Bronchial epithelial cell (primary cell): ENCODE measurements around the gene RBM26. TPM values are rescaled to one million over a fixed set of nuclear protein-coding genes. Genes with fewer than 3 reads are reported as not detected.

Experiments
- DNase-seq: peaks from one replicate; pipeline ENCODE4 v3.0.0-alpha.2; 2010; ENCODE audit warnings: low read depth
- FAIRE-seq: peaks from 2 replicates; lab custom pipeline; 2011; peaks lifted over from hg19 to GRCh38; lab: Jason Lieb, UNC
- H3K27me3 ChIP-seq: 2 replicates; pipeline ENCODE4 v1.5.1; 2011; ENCODE audit warnings: low read length; ENCODE audit not compliant: control insufficient read depth, insufficient read depth
- H3K36me3 ChIP-seq: 2 replicates; pipeline ENCODE4 v1.5.1; 2011; ENCODE audit warnings: low read length; ENCODE audit not compliant: control insufficient read depth, insufficient read depth
- H3K4me3 ChIP-seq: 2 replicates; pipeline ENCODE4 v1.5.1; 2011; ENCODE audit warnings: mild to moderate bottlenecking, low read depth, low read length, control low read depth
- total RNA-seq: library from RNA; depleted of rRNA; stranded (reverse); fragments of >200 nt; gene quantifications from 2 replicates; pipeline ENCODE4 v1.2.1, GENCODE V29; 2014
- TF ChIP-seq, protein P1 (sequence below): IDR thresholded peaks from 2 replicates; pipeline ENCODE4 v1.5.1; 2011; ENCODE audit warnings: mild to moderate bottlenecking, moderate library complexity, low read length, control low read depth, inconsistent platforms; ENCODE audit not compliant: insufficient read depth, severe bottlenecking

RBM26 gene
- total RNA-seq, 1 donor from 2014 or later = 13.7 TPM

DNA sequence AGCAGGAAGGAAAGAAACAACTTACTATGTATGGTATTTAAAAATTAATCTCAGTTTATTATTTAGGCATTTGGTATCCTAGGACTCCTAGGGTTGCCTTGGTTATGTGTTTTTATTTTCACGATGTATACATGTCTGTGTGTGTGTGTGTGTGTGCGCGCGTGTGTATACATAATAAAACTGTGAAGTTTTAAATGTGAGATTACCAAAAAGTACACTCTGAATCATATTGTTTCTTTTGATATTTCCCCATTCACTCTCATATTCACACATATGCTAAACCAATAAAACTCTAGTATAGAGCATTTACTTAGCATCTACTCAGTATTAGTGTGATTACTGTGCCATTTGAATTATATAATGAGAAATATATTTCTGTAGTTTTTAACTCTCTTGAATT is 44.1 kb upstream of the RBM26 start:
- Histone ChIP-seq H3K4me3 (no peak overlapping the region), H3K27me3 (no peaks in the 10 kb centered on the region), H3K36me3 (no peaks in the 10 kb centered on the region)
- TF ChIP-seq, protein P1, sequence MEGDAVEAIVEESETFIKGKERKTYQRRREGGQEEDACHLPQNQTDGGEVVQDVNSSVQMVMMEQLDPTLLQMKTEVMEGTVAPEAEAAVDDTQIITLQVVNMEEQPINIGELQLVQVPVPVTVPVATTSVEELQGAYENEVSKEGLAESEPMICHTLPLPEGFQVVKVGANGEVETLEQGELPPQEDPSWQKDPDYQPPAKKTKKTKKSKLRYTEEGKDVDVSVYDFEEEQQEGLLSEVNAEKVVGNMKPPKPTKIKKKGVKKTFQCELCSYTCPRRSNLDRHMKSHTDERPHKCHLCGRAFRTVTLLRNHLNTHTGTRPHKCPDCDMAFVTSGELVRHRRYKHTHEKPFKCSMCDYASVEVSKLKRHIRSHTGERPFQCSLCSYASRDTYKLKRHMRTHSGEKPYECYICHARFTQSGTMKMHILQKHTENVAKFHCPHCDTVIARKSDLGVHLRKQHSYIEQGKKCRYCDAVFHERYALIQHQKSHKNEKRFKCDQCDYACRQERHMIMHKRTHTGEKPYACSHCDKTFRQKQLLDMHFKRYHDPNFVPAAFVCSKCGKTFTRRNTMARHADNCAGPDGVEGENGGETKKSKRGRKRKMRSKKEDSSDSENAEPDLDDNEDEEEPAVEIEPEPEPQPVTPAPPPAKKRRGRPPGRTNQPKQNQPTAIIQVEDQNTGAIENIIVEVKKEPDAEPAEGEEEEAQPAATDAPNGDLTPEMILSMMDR = no peak
- no peak for DNase-seq
- no peak for FAIRE-seq

DNA sequence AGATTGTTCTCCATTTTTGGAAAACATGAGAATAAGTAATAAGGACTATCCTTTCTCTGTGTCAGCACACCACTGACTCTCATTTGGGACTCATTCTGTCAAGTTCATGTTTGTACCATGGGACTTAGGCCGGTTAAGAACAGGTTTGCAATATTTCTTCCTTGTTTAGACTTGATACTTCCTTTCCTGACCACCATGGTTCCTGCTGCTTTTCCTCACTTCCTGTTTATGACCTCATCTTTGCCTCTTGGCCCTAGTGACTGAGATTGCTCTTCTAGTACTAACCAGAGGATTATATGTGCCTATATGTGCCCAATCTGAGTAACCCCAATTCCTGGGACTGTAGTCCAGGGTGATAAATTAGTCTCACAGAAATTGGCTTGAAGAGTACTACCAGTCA is 42.4 kb upstream of the RBM26 start:
- Histone ChIP-seq H3K36me3 (no peaks in the 10 kb centered on the region), H3K4me3 (no peak overlapping the region), H3K27me3 (no peaks in the 10 kb centered on the region)
- FAIRE-seq (no peak), DNase-seq (peak; percentile 50)
- TF ChIP-seq, protein P1 = no peak

DNA sequence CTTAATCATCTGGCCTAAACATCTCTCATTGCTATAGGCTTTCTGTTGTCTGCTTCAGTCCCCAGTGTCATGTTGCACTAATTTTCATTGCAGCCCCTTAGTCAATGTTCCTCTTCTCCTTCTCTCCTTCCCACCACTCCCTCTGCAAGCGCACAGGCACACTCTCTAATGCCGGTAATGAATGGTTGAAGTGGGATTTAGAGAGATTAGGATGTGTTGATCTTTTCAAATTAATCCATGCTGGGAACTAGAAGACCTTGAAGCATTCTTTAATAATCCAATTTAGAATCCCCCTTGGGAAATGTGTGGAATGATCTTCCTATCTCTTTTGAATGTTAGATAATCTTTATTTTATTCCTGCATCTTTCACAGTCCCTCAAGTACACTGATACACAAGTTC is 41.7 kb upstream of the RBM26 start:
- Histone ChIP-seq H3K4me3 (no peak overlapping the region), H3K27me3 (no peaks in the 10 kb centered on the region), H3K36me3 (no peaks in the 10 kb centered on the region)
- FAIRE-seq (no peak), DNase-seq (no peak)
- TF ChIP-seq, protein P1 = no peak

DNA sequence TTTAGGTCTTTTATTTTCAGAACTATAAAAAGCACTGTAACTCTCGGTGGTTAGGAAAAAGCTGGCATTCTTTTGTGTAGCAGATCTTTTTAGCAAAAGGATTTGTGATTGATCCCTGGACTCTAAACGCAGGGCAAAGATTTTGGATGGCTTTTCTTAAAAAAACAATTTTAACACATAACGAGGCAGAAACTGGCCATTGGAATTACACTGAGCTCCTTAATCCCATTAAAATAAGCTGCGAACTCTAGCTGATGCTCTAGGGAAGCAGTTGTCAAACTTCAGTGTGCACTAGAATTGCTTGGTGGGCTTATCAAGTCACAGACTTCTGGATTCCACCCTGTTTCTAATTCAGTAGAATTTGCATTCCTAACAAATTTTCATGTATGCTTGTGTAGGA is 41.1 kb upstream of the RBM26 start:
- Histone ChIP-seq H3K36me3 (no peaks in the 10 kb centered on the region), H3K27me3 (no peaks in the 10 kb centered on the region), H3K4me3 (no peak overlapping the region)
- no peak for DNase-seq
- TF ChIP-seq, protein P1 = no peak
- no peak for FAIRE-seq

DNA sequence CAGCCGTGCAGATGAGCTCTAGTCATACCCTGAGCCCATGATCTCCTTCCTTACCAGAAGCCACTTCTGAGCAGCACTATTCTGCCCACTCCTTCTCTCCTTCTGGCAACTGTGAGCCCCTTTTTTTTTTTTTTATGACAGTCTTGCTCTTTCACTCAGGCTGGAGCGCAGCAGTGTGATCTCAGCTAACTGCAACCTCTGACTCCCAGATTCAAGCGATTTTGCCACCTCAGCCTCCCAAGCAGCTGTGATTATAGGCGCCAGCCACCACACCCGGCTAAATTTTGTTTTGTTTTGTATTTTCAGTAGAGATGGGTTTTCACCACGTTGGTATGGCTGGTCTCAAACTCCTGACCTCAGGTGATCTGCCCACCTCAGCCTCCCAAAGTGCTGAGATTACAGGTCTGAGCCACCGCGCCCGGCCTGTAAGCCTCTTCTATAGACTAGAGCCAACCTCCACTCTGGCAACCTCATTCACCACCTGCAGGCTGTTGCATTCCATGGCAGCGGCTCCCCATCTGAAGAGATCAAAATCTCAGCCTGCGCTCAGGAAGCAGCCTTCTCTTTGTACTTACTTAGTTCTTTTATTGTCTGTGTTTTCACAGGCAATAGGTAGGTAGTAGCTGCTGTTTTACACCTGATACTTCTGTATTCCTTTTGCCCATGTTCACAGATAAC is 40.1 kb upstream of the RBM26 start:
- Histone ChIP-seq H3K36me3 (no peaks in the 10 kb centered on the region), H3K4me3 (no peak overlapping the region), H3K27me3 (no peaks in the 10 kb centered on the region)
- TF ChIP-seq, protein P1 = no peak
- DNase-seq (no peak), FAIRE-seq (no peak)

DNA sequence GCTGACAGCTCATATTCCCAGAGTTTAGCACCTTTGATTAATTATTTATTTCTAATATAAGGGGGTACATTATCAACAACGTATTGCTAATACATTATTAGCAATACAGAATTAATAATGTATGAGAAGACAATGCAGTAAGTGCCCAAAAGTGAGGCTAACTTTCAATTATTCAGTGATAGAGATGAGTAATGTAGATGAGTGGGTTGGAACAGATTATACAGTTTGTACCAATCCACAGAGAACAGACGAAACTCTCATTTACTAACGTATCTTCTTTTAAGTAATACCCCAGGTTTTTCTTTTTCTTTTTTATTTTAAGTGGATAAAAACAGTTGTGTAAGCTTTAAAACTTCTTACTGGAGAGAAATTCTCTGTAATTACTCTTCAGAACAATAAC is 36.7 kb upstream of the RBM26 start:
- Histone ChIP-seq H3K36me3 (no peaks in the 10 kb centered on the region), H3K4me3 (no peak overlapping the region), H3K27me3 (no peaks in the 10 kb centered on the region)
- DNase-seq = no peak
- FAIRE-seq = no peak
- TF ChIP-seq, protein P1 = no peak
